HUDEP-2 (cell line): ENCODE results near the gene FKBP15.

Source experiments
- DNase-seq, 76 experiments: peaks; one replicate each; lab custom pipeline; 2025; ENCODE audit not compliant: unreplicated experiment in 76 of 76; lab: John Stamatoyannopoulos, UW

The FKBP15 gene

GRCh38 chr9:113235701-113236255 lies 14.7 kb upstream of the FKBP15 start:
- peak in 1 of 76 experiments; percentile 15 for DNase-seq

- peak in 21 of 76 experiments; percentile 5 to 61 (median 27) for DNase-seq
These were observed 10.6 kb upstream of the FKBP15 start for GRCh38 chr9:113231701-113232100.

GRCh38 chr9:113228130-113228665 lies 7.1 kb upstream of the FKBP15 start:
- no peak for DNase-seq

- DNase-seq: no peak
These were observed 6.4 kb upstream of the FKBP15 start for GRCh38 chr9:113227436-113227835.

GRCh38 chr9:113223963-113224362 lies 2.9 kb upstream of the FKBP15 start:
- DNase-seq: no peak

- no peak for DNase-seq
These were observed 1.4 kb upstream of the FKBP15 start for GRCh38 chr9:113222482-113222841.

GRCh38 chr9:113221800-113222481 lies 864 bp upstream of the FKBP15 start:
- peak in 6 of 76 experiments; percentile 8 to 36 (median 22) for DNase-seq

- DNase-seq: peak in 1 of 76 experiments; percentile 11
These were observed 542 bp downstream of the FKBP15 start for GRCh38 chr9:113220467-113221002.

GRCh38 chr9:113219969-113220368 lies 1.1 kb downstream of the FKBP15 start:
- DNase-seq: peak in 5 of 76 experiments; percentile 10 to 31 (median 27)

- no peak for DNase-seq
These were observed 1.7 kb downstream of the FKBP15 start for GRCh38 chr9:113219186-113219936.

- DNase-seq: no peak
These were observed 4.7 kb downstream of the FKBP15 start for GRCh38 chr9:113216406-113216805.

- peak in 29 of 76 experiments; percentile 7 to 76 (median 46) for DNase-seq
These were observed 5.9 kb downstream of the FKBP15 start for GRCh38 chr9:113215132-113215531.

- no peak for DNase-seq
These were observed 10.3 kb downstream of the FKBP15 start for GRCh38 chr9:113210815-113211214.

GRCh38 chr9:113205861-113206260 lies 15.2 kb downstream of the FKBP15 start:
- DNase-seq: no peak

- DNase-seq: no peak
These were observed 15.6 kb downstream of the FKBP15 start for GRCh38 chr9:113205432-113205831.

GRCh38 chr9:113199683-113200329 lies 21.3 kb downstream of the FKBP15 start:
- DNase-seq: no peak

- no peak for DNase-seq
These were observed 28.6 kb downstream of the FKBP15 start for GRCh38 chr9:113192455-113192854.

GRCh38 chr9:113187929-113188595 lies 33.0 kb downstream of the FKBP15 start:
- DNase-seq: peak in 1 of 76 experiments; percentile 10

- no peak for DNase-seq
These were observed 34.8 kb downstream of the FKBP15 start for GRCh38 chr9:113186137-113186755.

GRCh38 chr9:113185271-113185670 lies 35.8 kb downstream of the FKBP15 start:
- DNase-seq: no peak
